Lung (tissue), 12 donors: Measurements from ENCODE around the gene BFSP1. TPM values are rescaled to one million over a fixed set of nuclear protein-coding genes. Genes with fewer than 3 reads are reported as not detected.

Source experiments
- ATAC-seq: fragments of 200-7000 bp; cut with Tn5 transposase; one replicate; pipeline ENCODE4 v1.9.1; 2020; ENCODE audit warnings: moderate number of reproducible peaks; ENCODE audit not compliant: insufficient read depth, low FRiP score
- DNase-seq, 3 donors: peaks; one replicate each; pipeline ENCODE4 v3.0.0-alpha.2; 2013 to 2017
- H3K27ac ChIP-seq, 2 donors: one replicate each; pipeline ENCODE4 v1.5.1; 2013; ENCODE audit warnings: mild to moderate bottlenecking in 2 of 2, moderate library complexity in 2 of 2, control low read depth in 1 of 2, inconsistent platforms in 1 of 2, low read depth in 1 of 2, low read length in 1 of 2
- H3K27me3 ChIP-seq, 3 donors: one replicate each; pipeline ENCODE4 v1.5.1; 2013; ENCODE audit warnings: low read length in 2 of 3; ENCODE audit not compliant: control insufficient read depth in 3 of 3, insufficient read depth in 3 of 3
- H3K36me3 ChIP-seq, 4 donors: one replicate each; pipeline ENCODE4 v1.5.1; 2013; ENCODE audit warnings: low read length in 4 of 4, mild to moderate bottlenecking in 1 of 4, moderate library complexity in 1 of 4; ENCODE audit not compliant: control insufficient read depth in 4 of 4, insufficient read depth in 4 of 4
- H3K4me1 ChIP-seq, 5 donors: one replicate each; pipeline ENCODE4 v1.5.1; 2013; ENCODE audit warnings: low read length in 5 of 5, mild to moderate bottlenecking in 2 of 5, moderate library complexity in 1 of 5; ENCODE audit not compliant: control insufficient read depth in 5 of 5, insufficient read depth in 5 of 5
- H3K4me3 ChIP-seq: one replicate; pipeline ENCODE4 v1.5.1; 2013; ENCODE audit warnings: mild to moderate bottlenecking, control low read depth, moderate library complexity
- H3K9ac ChIP-seq, 2 donors: one replicate each; pipeline ENCODE4 v1.5.1; 2013; ENCODE audit warnings: low read length in 2 of 2, control low read depth in 1 of 2; ENCODE audit not compliant: insufficient read depth in 1 of 2
- H3K9me3 ChIP-seq, 4 donors: one replicate each; pipeline ENCODE4 v1.5.1; 2013; ENCODE audit warnings: low read length in 3 of 4, mild to moderate bottlenecking in 1 of 4, moderate library complexity in 1 of 4; ENCODE audit not compliant: control insufficient read depth in 4 of 4, insufficient read depth in 3 of 4
- CTCF ChIP-seq: IDR thresholded peaks from 2 replicates; pipeline ENCODE4 v1.5.1; 2012; ENCODE audit warnings: mild to moderate bottlenecking; ENCODE audit errors: control extremely low read depth, extremely low read depth
- WGBS, 2 donors: extraction: QIAGEN DNeasy Blood & Tissue Kit; methylation state at CpG; one replicate each; pipeline ENCODE4 v1.1.7; 2013; 5-methylcytosine and 5-hydroxymethylcytosine counted together
- polyA plus RNA-seq, 2 donors: library from polyadenylated mRNA; stranded (reverse); fragments of 200-250 nt; gene quantifications; one replicate each; pipeline ENCODE4 v1.2.1, GENCODE V29; 2013
- total RNA-seq, 2 donors: library from RNA; depleted of rRNA in 1 of 2; stranded (reverse); fragments of >200 nt in 1 of 2; gene quantifications; one replicate each; pipeline ENCODE4 v1.2.1, GENCODE V29; 2014 to 2021
- donor health status: control.
- donor health status: control.
- donor health status: Bipolar disorder and iron deficiency.
- donor health status: healthy.
- donor health status: DM: yes; HTN: yes; CAD: no.

Gene BFSP1
- total and polyA plus RNA-seq, 4 donors, result 0.65 to 2.8 (median 1.8) TPM

GRCh38 chr20:17565169-17565845, 34.1 kb upstream of the BFSP1 start:
- Histone ChIP-seq H3K36me3 (no peaks in the 10 kb centered on the region), H3K4me3 (no peak overlapping the region), H3K9ac (no peak overlapping the region), H3K27me3 (no peaks in the 10 kb centered on the region), H3K27ac (no peak overlapping the region), H3K9me3 (no peaks in the 10 kb centered on the region), H3K4me1 (peaks cover 0 to 9% (median 7%) of the 10 kb centered on the region in 5 donors)
- DNase-seq (no peak), ATAC-seq (no peak)
- TF ChIP-seq CTCF, result no peak
- WGBS, 2 donors, result 80 to 87% methylated on average over 4 of the region's 4 CpGs

- peaks cover 0 to 6% (median 0%) of the 10 kb centered on the region in 5 donors for H3K4me1 ChIP-seq
- WGBS, 2 donors, result 58 to 79% methylated on average over 2 of the region's 2 CpGs
- no peak overlapping the region for H3K9ac ChIP-seq
- peak overlapping the region in 1 of 2 donors; percentile 72 for H3K27ac ChIP-seq
- ATAC-seq (peak; percentile 48), DNase-seq (peak in 1 of 3 donors; percentile 45)
- H3K27me3 ChIP-seq, result no peaks in the 10 kb centered on the region
- no peaks in the 10 kb centered on the region for H3K36me3 ChIP-seq
- no peaks in the 10 kb centered on the region for H3K9me3 ChIP-seq
- no peak for TF ChIP-seq CTCF
- no peak overlapping the region for H3K4me3 ChIP-seq
Observed at GRCh38 chr20:17562804-17563305, 31.7 kb upstream of the BFSP1 start.

- Histone ChIP-seq H3K27ac (peak overlapping the region in 1 of 2 donors; percentile 79), H3K4me1 (peaks cover 3 to 13% (median 8%) of the 10 kb centered on the region in 5 donors), H3K27me3 (no peaks in the 10 kb centered on the region), H3K9me3 (no peaks in the 10 kb centered on the region), H3K9ac (no peak overlapping the region), H3K4me3 (no peak overlapping the region), H3K36me3 (no peaks in the 10 kb centered on the region)
- WGBS, 2 donors, result 85% methylated on average over 5 of the region's 5 CpGs
- ATAC-seq (no peak), DNase-seq (no peak)
- TF ChIP-seq CTCF, result no peak
Observed at GRCh38 chr20:17560344-17561074, 29.3 kb upstream of the BFSP1 start.
